Liver (tissue), 9 donors: ENCODE measurements around the gene ASZ1. TPM values are rescaled to one million over a fixed set of nuclear protein-coding genes. Genes with fewer than 3 reads are reported as not detected.

Experiments used
- DNase-seq: peaks from one replicate; pipeline ENCODE4 v3.0.0-alpha.2; 2017; ENCODE audit warnings: low spot score
- H3K27ac ChIP-seq, 2 donors: one replicate each; pipeline ENCODE4 v1.7.0; 2013; ENCODE audit warnings: inconsistent platforms in 2 of 2, low read length in 2 of 2, control low read depth in 1 of 2, low read depth in 1 of 2, mild to moderate bottlenecking in 1 of 2
- H3K27me3 ChIP-seq, 4 donors: one replicate each; pipeline versions ENCODE4 v1.6.1 to v1.7.0; 2013; ENCODE audit warnings: low read length in 3 of 4, inconsistent platforms in 1 of 4, mild to moderate bottlenecking in 1 of 4, moderate library complexity in 1 of 4; ENCODE audit not compliant: control insufficient read depth in 4 of 4, insufficient read depth in 4 of 4
- H3K36me3 ChIP-seq, 4 donors: one replicate each; pipeline versions ENCODE4 v1.6.1 to v1.7.0; 2013; ENCODE audit warnings: low read length in 3 of 4, mild to moderate bottlenecking in 3 of 4, low read depth in 1 of 4, moderate library complexity in 1 of 4; ENCODE audit not compliant: control insufficient read depth in 4 of 4, insufficient read depth in 3 of 4
- H3K4me1 ChIP-seq, 4 donors: one replicate each; pipeline versions ENCODE4 v1.6.1 to v1.7.0; 2013; ENCODE audit warnings: low read length in 3 of 4, mild to moderate bottlenecking in 3 of 4, moderate library complexity in 1 of 4; ENCODE audit not compliant: control insufficient read depth in 4 of 4, insufficient read depth in 4 of 4
- H3K4me3 ChIP-seq, 3 donors: one replicate each; pipeline versions ENCODE4 v1.6.1 to v1.7.0; 2013; ENCODE audit warnings: low read length in 3 of 3, control low read depth in 1 of 3, low read depth in 1 of 3, mild to moderate bottlenecking in 1 of 3
- H3K9ac ChIP-seq, 2 donors: one replicate each; pipeline ENCODE4 v1.7.0; 2013; ENCODE audit warnings: low read length in 2 of 2, mild to moderate bottlenecking in 2 of 2, moderate library complexity in 2 of 2, control low read depth in 1 of 2, low read depth in 1 of 2
- H3K9me3 ChIP-seq, 4 donors: one replicate each; pipeline versions ENCODE4 v1.6.1 to v1.7.0; 2013; ENCODE audit warnings: low read length in 3 of 4; ENCODE audit not compliant: control insufficient read depth in 4 of 4
- ATF3 ChIP-seq: IDR thresholded peaks from 2 replicates; pipeline ENCODE4 v1.6.1; 2016; ENCODE audit warnings: antibody characterized with exemption
- EGR1 ChIP-seq, 2 donors: IDR thresholded peaks; 2 replicates each; pipeline ENCODE4 v1.6.1; 2016 to 2018; ENCODE audit warnings: antibody characterized with exemption in 2 of 2, low read depth in 2 of 2
- FOXA1 ChIP-seq: IDR thresholded peaks from 2 replicates; pipeline ENCODE4 v1.6.1; 2016; ENCODE audit warnings: antibody characterized with exemption
- FOXA2 ChIP-seq: IDR thresholded peaks from 2 replicates; pipeline ENCODE4 v1.6.1; 2016; ENCODE audit warnings: antibody characterized with exemption
- GABPA ChIP-seq, 2 donors: IDR thresholded peaks in 1 of 2; conservative IDR thresholded peaks in 1 of 2; 2 replicates each; pipeline ENCODE4 v1.6.1; 2016; ENCODE audit warnings: antibody characterized with exemption in 2 of 2, mild to moderate bottlenecking in 1 of 2, moderate library complexity in 1 of 2
- HNF4A ChIP-seq, 2 donors: conservative IDR thresholded peaks; 2 replicates each; pipeline ENCODE4 v1.6.1; 2016; ENCODE audit warnings: antibody characterized with exemption in 2 of 2, mild to moderate bottlenecking in 2 of 2
- HNF4G ChIP-seq: IDR thresholded peaks from 2 replicates; pipeline ENCODE4 v1.6.1; 2016; ENCODE audit warnings: antibody characterized with exemption
- JUND ChIP-seq, 2 donors: IDR thresholded peaks; 2 replicates each; pipeline ENCODE4 v1.6.1; 2016; ENCODE audit warnings: antibody characterized with exemption in 2 of 2
- MAX ChIP-seq: IDR thresholded peaks from 2 replicates; pipeline ENCODE4 v1.6.1; 2016; ENCODE audit warnings: antibody characterized with exemption
- NR2F2 ChIP-seq: IDR thresholded peaks from 2 replicates; pipeline ENCODE4 v1.6.1; 2016; ENCODE audit warnings: antibody characterized with exemption
- RAD21 ChIP-seq, 2 donors: IDR thresholded peaks; 2 replicates each; pipeline ENCODE4 v1.6.1; 2016; ENCODE audit warnings: antibody characterized with exemption in 2 of 2, mild to moderate bottlenecking in 2 of 2
- REST ChIP-seq: IDR thresholded peaks from 2 replicates; pipeline ENCODE4 v1.6.1; 2016; ENCODE audit warnings: antibody characterized with exemption, mild to moderate bottlenecking
- RXRA ChIP-seq, 2 donors: IDR thresholded peaks; 2 replicates each; pipeline ENCODE4 v1.6.1; 2017 to 2018; ENCODE audit warnings: antibody characterized with exemption in 2 of 2, mild to moderate bottlenecking in 1 of 2
- SP1 ChIP-seq: IDR thresholded peaks from 2 replicates; pipeline ENCODE4 v1.6.1; 2018; ENCODE audit warnings: antibody characterized with exemption, mild to moderate bottlenecking
- TAF1 ChIP-seq: conservative IDR thresholded peaks from 2 replicates; pipeline ENCODE4 v1.6.1; 2016; ENCODE audit warnings: antibody characterized with exemption, mild to moderate bottlenecking
- YY1 ChIP-seq: IDR thresholded peaks from 2 replicates; pipeline ENCODE4 v1.6.1; 2016; ENCODE audit warnings: antibody characterized with exemption, mild to moderate bottlenecking
- WGBS: extraction: QIAGEN DNeasy Blood & Tissue Kit; methylation state at CpG from one replicate; pipeline ENCODE4 v1.1.7; 2013; 5-methylcytosine and 5-hydroxymethylcytosine counted together
- polyA plus RNA-seq, 2 donors: library from polyadenylated mRNA; stranded (reverse) in 1 of 2; unstranded in 1 of 2; fragments of 200-250 nt in 1 of 2; fragments of >200 nt in 1 of 2; fragmentation: Nextera tagmentation in 1 of 2; extraction: Ambion mirVana in 1 of 2; gene quantifications; one replicate each; pipeline versions ENCODE4 v1.2.1 to v1.2.3, GENCODE V29; 2013 to 2015
- total RNA-seq, 2 donors: library from RNA; depleted of rRNA; stranded (reverse); fragments of >200 nt; gene quantifications; one replicate each; pipeline ENCODE4 v1.2.3, GENCODE V29; 2014
- TF ChIP-seq, protein P1 (sequence below): fragments of 150-350 bp; IDR thresholded peaks from 2 replicates; pipeline ENCODE4 v1.5.1; 2017; ENCODE audit warnings: improper control_type of control experiment, low read depth, low read length; ENCODE audit not compliant: missing input control
- TF ChIP-seq, protein P2 (sequence below): IDR thresholded peaks from 2 replicates; pipeline ENCODE4 v1.6.1; 2016; ENCODE audit warnings: antibody characterized with exemption
- donor health status: healthy.
- donor health status: healthy.
- donor health status: healthy.
- donor health status: healthy.
- donor health status: healthy.

Gene ASZ1
- total and polyA plus RNA-seq, 4 donors: 0.08 TPM; not detected in 3

DNA sequence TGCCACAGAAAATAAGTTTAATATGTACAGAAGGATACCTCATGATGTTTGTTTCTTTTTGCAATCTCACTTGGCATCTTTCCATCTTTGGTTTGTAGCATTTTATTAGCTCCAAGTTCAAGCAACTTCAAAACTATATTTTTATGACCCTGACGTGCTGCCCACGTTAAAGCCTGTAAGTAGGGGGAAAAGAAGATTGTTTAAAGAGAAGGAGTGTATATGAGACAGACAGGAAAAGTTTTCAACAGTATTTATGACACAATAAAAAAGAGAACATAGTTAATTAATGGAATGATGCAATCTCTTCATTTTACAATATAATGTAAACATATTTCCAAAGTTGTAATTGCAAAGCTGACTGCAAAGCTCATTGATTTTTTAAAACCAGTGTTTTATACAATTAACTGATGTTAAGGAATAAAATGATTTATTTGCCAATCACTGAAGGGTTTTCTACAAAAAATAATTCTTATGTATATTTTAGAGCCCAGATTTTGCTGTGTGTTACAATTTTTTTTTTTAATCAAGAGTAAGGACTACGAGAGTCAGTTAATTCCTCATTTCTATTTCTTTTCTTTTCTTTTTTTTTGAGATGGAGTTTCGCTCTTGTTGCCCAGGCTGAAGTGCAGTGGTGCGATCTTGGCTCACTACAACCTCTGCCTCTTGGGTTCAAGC, 42.5 kb downstream of the ASZ1 start:
- H3K4me3 ChIP-seq: no peak overlapping the region
- no peak overlapping the region for H3K27ac ChIP-seq
- TF ChIP-seq YY1 (no peak), HNF4A (conservative IDR thresholded peaks at IDR 0.05) (no peak), MAX (no peak), TAF1 (no peak), HNF4G (no peak), FOXA2 (no peak), FOXA1 (no peak), SP1 (no peak)
- TF ChIP-seq, protein P1, sequence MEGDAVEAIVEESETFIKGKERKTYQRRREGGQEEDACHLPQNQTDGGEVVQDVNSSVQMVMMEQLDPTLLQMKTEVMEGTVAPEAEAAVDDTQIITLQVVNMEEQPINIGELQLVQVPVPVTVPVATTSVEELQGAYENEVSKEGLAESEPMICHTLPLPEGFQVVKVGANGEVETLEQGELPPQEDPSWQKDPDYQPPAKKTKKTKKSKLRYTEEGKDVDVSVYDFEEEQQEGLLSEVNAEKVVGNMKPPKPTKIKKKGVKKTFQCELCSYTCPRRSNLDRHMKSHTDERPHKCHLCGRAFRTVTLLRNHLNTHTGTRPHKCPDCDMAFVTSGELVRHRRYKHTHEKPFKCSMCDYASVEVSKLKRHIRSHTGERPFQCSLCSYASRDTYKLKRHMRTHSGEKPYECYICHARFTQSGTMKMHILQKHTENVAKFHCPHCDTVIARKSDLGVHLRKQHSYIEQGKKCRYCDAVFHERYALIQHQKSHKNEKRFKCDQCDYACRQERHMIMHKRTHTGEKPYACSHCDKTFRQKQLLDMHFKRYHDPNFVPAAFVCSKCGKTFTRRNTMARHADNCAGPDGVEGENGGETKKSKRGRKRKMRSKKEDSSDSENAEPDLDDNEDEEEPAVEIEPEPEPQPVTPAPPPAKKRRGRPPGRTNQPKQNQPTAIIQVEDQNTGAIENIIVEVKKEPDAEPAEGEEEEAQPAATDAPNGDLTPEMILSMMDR: no peak
- no peak for DNase-seq
- H3K4me1 ChIP-seq: no peaks in the 10 kb centered on the region
- no peak overlapping the region for H3K9ac ChIP-seq
- H3K9me3 ChIP-seq: no peaks in the 10 kb centered on the region
- no peaks in the 10 kb centered on the region for H3K27me3 ChIP-seq
- no peaks in the 10 kb centered on the region for H3K36me3 ChIP-seq
- 68% methylated on average over 5 of the region's 5 CpGs for WGBS

DNA sequence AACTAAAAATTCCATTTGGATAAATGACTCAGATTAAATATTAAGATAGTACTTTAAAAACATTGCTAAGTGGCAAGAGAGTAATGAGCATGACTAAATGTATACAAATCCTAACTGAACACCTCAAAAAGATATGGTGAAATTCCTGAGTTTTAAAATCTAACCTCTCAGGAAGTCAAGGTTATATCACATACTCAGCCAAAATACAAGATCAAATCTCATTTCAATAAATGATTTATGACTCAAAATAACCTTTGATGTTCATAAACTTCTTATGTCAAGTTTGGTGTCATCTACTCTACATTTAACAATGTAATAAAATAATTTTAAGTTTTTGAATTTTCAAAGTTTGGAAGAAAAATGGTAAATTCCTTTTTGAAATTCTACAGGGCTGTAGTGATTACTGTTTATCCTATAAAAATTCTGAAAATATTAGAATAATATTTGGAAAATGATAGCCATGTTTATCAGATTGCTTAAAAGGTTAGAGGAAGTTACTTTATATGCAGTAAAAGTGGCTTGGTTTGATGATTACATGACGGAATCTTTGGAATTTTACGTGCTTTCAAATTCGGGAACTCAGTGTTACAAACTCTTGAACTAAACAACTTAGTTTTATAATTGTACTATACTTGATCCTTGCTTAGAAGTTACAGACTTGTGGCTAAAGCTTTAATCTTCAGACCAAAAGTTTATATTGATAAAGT, 43.7 kb downstream of the ASZ1 start:
- Histone ChIP-seq H3K9ac (no peak overlapping the region), H3K27me3 (no peaks in the 10 kb centered on the region), H3K36me3 (no peaks in the 10 kb centered on the region), H3K9me3 (no peaks in the 10 kb centered on the region), H3K27ac (no peak overlapping the region), H3K4me3 (no peak overlapping the region), H3K4me1 (no peaks in the 10 kb centered on the region)
- 75% methylated on average over 3 of the region's 3 CpGs for WGBS
- DNase-seq: no peak
- TF ChIP-seq YY1 (no peak), SP1 (no peak), JUND (IDR thresholded peaks at IDR 0.05) (no peak), MAX (no peak), ATF3 (no peak), REST (no peak), EGR1 (IDR thresholded peaks at IDR 0.05; ENCODE audit: low read depth in 2 of 2) (no peak), RXRA (IDR thresholded peaks at IDR 0.05) (no peak), NR2F2 (no peak), TAF1 (no peak), HNF4A (conservative IDR thresholded peaks at IDR 0.05) (no peak), FOXA2 (no peak), RAD21 (IDR thresholded peaks at IDR 0.05) (no peak), GABPA (IDR thresholded peaks at IDR 0.05 in 1 of 2, conservative IDR thresholded peaks at IDR 0.05 in 1 of 2) (no peak), HNF4G (no peak), FOXA1 (no peak)
- TF ChIP-seq, protein P1: no peak
- TF ChIP-seq, protein P2, sequence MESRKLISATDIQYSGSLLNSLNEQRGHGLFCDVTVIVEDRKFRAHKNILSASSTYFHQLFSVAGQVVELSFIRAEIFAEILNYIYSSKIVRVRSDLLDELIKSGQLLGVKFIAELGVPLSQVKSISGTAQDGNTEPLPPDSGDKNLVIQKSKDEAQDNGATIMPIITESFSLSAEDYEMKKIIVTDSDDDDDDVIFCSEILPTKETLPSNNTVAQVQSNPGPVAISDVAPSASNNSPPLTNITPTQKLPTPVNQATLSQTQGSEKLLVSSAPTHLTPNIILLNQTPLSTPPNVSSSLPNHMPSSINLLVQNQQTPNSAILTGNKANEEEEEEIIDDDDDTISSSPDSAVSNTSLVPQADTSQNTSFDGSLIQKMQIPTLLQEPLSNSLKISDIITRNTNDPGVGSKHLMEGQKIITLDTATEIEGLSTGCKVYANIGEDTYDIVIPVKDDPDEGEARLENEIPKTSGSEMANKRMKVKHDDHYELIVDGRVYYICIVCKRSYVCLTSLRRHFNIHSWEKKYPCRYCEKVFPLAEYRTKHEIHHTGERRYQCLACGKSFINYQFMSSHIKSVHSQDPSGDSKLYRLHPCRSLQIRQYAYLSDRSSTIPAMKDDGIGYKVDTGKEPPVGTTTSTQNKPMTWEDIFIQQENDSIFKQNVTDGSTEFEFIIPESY: no peak
